ENCODE measurements around the gene DNAAF8. TPM values are rescaled to one million over a fixed set of nuclear protein-coding genes. Genes with fewer than 3 reads are reported as not detected.

Gene DNAAF8
- total and polyA plus RNA-seq, 4 donors = 4.3 to 11.3 (median 5.0) TPM

- no peak overlapping the region for H3K27ac ChIP-seq (ENCODE audit: low read depth in 1 of 2, low read length in 1 of 2)
- H3K9me3 ChIP-seq (ENCODE audit: control insufficient read depth in 4 of 4, insufficient read depth in 3 of 4, low read length in 3 of 4) = no peaks in the 10 kb centered on the region
- H3K36me3 ChIP-seq (ENCODE audit: control insufficient read depth in 4 of 4, insufficient read depth in 4 of 4, low read length in 4 of 4) = peaks cover 2 to 34% (median 18%) of the 10 kb centered on the region in 4 donors
- DNase-seq (no peak), ATAC-seq (ENCODE audit: insufficient read depth, low FRiP score) (no peak)
- no peak for TF ChIP-seq CTCF (IDR thresholded peaks at IDR 0.05; ENCODE audit: control extremely low read depth, extremely low read depth)
- peaks cover 0 to 12% (median 0%) of the 10 kb centered on the region in 5 donors for H3K4me1 ChIP-seq (ENCODE audit: control insufficient read depth in 5 of 5, insufficient read depth in 5 of 5, low read length in 5 of 5)
- no peaks in the 10 kb centered on the region for H3K27me3 ChIP-seq (ENCODE audit: control insufficient read depth in 3 of 3, insufficient read depth in 3 of 3, low read length in 2 of 3)
- no peak overlapping the region for H3K4me3 ChIP-seq
- H3K9ac ChIP-seq (ENCODE audit: insufficient read depth in 1 of 2, low read length in 2 of 2) = no peak overlapping the region
- 92 to 93% methylated on average over 16 of the region's 16 CpGs for WGBS, 2 donors
These were observed 14.5 kb downstream of the DNAAF8 start for GRCh38 chr16:4748682-4749411.

GRCh38 chr16:4749700-4750257 lies 15.4 kb downstream of the DNAAF8 start:
- Histone ChIP-seq H3K27ac (ENCODE audit: low read depth in 1 of 2, low read length in 1 of 2) (no peak overlapping the region), H3K9ac (ENCODE audit: insufficient read depth in 1 of 2, low read length in 2 of 2) (no peak overlapping the region), H3K4me3 (no peak overlapping the region), H3K9me3 (ENCODE audit: control insufficient read depth in 4 of 4, insufficient read depth in 3 of 4, low read length in 3 of 4) (no peaks in the 10 kb centered on the region), H3K36me3 (ENCODE audit: control insufficient read depth in 4 of 4, insufficient read depth in 4 of 4, low read length in 4 of 4) (peaks cover 7 to 37% (median 23%) of the 10 kb centered on the region in 4 donors), H3K4me1 (ENCODE audit: control insufficient read depth in 5 of 5, insufficient read depth in 5 of 5, low read length in 5 of 5) (peaks cover 0 to 12% (median 0%) of the 10 kb centered on the region in 5 donors), H3K27me3 (ENCODE audit: control insufficient read depth in 3 of 3, insufficient read depth in 3 of 3, low read length in 2 of 3) (no peaks in the 10 kb centered on the region)
- DNase-seq (no peak), ATAC-seq (ENCODE audit: insufficient read depth, low FRiP score) (no peak)
- no peak for TF ChIP-seq CTCF (IDR thresholded peaks at IDR 0.05; ENCODE audit: control extremely low read depth, extremely low read depth)
- 88 to 90% methylated on average over 10 of the region's 10 CpGs for WGBS, 2 donors

GRCh38 chr16:4750896-4751295 lies 16.6 kb downstream of the DNAAF8 start:
- peaks cover 16 to 42% (median 27%) of the 10 kb centered on the region in 4 donors for H3K36me3 ChIP-seq (ENCODE audit: control insufficient read depth in 4 of 4, insufficient read depth in 4 of 4, low read length in 4 of 4)
- peaks cover 0 to 3% (median 1%) of the 10 kb centered on the region in 4 donors for H3K9me3 ChIP-seq (ENCODE audit: control insufficient read depth in 4 of 4, insufficient read depth in 3 of 4, low read length in 3 of 4)
- H3K4me3 ChIP-seq = no peak overlapping the region
- H3K4me1 ChIP-seq (ENCODE audit: control insufficient read depth in 5 of 5, insufficient read depth in 5 of 5, low read length in 5 of 5) = peaks cover 0 to 12% (median 0%) of the 10 kb centered on the region in 5 donors
- H3K27me3 ChIP-seq (ENCODE audit: control insufficient read depth in 3 of 3, insufficient read depth in 3 of 3, low read length in 2 of 3) = no peaks in the 10 kb centered on the region
- no peak overlapping the region for H3K27ac ChIP-seq (ENCODE audit: low read depth in 1 of 2, low read length in 1 of 2)
- H3K9ac ChIP-seq (ENCODE audit: insufficient read depth in 1 of 2, low read length in 2 of 2) = no peak overlapping the region
- TF ChIP-seq CTCF (IDR thresholded peaks at IDR 0.05; ENCODE audit: control extremely low read depth, extremely low read depth) = no peak
- 93 to 94% methylated on average over 8 of the region's 8 CpGs for WGBS, 2 donors
- no peak for ATAC-seq (ENCODE audit: insufficient read depth, low FRiP score)
- no peak for DNase-seq

Data from lung (tissue), 12 donors.